VCaP (cell line): Measurements from ENCODE around the gene NME4.

Experiments
- H3K27ac ChIP-seq: fragments of 450-650 bp; 2 replicates; pipeline ENCODE4 v1.5.1; 2017
- TF ChIP-seq, protein P1 (sequence below): fragments of 450-650 bp; conservative IDR thresholded peaks from 2 replicates; pipeline ENCODE4 v1.5.1; 2017; ENCODE audit warnings: mild to moderate bottlenecking, moderate library complexity

NME4 gene

DNA sequence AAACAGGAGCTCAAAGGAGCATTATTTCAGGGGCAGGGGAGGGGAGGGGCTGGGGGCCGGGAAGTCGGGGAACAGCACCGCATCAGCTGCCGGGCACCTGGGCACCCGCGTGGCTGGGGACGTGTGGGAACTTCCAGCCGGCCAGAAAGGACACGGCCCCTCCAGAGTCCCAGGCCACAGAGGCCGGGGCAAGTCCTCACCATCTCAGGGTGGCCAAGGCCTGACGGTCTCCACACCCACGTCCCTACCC lies 16.3 kb upstream of the NME4 start:
- TF ChIP-seq, protein P1, sequence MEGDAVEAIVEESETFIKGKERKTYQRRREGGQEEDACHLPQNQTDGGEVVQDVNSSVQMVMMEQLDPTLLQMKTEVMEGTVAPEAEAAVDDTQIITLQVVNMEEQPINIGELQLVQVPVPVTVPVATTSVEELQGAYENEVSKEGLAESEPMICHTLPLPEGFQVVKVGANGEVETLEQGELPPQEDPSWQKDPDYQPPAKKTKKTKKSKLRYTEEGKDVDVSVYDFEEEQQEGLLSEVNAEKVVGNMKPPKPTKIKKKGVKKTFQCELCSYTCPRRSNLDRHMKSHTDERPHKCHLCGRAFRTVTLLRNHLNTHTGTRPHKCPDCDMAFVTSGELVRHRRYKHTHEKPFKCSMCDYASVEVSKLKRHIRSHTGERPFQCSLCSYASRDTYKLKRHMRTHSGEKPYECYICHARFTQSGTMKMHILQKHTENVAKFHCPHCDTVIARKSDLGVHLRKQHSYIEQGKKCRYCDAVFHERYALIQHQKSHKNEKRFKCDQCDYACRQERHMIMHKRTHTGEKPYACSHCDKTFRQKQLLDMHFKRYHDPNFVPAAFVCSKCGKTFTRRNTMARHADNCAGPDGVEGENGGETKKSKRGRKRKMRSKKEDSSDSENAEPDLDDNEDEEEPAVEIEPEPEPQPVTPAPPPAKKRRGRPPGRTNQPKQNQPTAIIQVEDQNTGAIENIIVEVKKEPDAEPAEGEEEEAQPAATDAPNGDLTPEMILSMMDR, result no peak
- peak overlapping the region; percentile 89 for H3K27ac ChIP-seq

DNA sequence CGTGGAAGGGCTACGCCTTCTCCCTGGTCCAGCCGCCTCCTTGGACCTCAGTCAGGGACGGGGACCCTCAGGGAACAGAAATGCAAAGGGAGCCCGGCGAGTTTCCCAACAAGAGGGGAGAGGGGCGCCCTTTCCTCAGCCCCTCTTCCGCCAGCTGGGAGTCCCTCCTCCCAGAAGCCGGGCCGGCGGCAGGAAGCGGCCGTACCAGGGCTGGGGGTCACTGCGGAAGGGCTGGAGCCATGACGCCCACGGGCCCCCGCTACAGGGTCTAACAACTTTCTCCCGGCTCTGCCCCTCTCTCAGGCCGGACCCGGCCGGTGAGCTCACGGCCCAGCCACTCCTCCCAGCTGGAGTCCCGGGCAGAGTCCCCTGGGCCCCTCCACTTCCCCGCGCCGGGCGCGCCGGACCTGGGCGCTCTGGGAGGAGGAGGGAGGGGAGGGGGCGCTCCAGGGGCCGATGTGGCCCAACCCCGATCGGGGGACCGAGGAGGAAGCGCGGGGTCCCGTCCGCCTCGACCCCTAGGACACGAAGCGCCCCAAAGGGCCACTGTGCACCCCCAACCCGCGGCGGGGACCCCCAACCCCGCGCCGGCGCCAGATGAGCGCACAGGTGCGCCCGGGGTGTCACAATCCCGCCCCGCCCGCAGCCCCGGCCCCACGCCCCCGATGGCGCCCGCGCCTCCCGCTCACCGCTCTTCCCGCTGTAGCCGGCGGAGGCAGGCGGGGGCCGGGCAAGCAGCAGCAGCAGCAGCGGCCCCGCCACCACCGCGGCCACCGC lies 15.8 kb upstream of the NME4 start:
- TF ChIP-seq, protein P1, result no peak
- peak overlapping the region; percentile 89 for H3K27ac ChIP-seq

DNA sequence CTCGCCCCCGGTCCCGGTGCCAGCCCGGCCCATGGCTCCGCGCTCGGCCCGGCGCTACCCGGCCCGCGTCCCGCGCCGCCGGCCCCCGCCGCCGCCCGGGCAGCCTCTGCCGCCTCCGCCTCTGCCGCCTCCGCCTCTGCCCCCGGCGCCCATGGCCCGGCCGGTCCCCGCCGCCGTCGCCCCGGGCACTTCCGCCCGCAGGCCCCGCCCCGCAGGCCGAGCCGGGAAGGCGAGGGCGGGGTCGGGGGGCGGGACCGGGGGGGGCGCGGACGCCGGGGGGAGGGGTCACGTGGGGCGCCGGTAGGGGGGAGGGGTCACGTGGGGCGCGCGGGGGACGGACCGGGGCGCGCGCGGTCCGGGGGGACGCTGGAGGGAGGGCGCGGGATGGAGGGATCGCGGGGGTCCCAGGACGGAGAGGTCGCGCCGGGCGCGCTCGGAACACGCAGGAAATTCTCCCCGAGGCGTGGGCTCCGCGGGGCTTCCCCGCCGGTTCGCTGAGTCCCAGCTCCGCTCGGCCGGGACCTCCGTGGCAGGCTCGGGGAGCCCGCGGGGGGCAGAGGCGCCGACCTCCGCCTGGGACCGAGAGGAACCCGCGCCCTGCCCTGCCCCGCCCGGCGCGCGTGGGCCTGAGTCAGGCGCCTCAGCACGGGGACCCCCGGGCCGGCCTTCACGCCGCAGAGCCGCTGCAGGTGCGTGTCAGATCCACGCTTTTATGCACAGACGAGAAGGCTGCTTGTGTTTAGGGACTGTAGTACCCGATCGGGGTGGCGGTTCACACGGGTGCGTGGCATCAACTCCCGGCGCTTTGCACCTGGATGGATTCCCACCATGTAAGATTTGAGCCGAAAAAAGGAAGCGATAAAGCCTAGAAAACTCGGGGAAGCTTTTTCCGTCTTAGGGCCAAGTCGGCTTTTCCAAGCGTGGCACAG lies 14.9 kb upstream of the NME4 start, which contains the start of gene PGAP6:
TSS of gene PGAP6 (minus strand) at position 190 of the 929 bp plus-strand sequence. CDS start at position 33, 157 bp downstream.
- H3K27ac ChIP-seq, result peak within 1 kb of the TSS; percentile 89
- TF ChIP-seq, protein P1, result no peak

DNA sequence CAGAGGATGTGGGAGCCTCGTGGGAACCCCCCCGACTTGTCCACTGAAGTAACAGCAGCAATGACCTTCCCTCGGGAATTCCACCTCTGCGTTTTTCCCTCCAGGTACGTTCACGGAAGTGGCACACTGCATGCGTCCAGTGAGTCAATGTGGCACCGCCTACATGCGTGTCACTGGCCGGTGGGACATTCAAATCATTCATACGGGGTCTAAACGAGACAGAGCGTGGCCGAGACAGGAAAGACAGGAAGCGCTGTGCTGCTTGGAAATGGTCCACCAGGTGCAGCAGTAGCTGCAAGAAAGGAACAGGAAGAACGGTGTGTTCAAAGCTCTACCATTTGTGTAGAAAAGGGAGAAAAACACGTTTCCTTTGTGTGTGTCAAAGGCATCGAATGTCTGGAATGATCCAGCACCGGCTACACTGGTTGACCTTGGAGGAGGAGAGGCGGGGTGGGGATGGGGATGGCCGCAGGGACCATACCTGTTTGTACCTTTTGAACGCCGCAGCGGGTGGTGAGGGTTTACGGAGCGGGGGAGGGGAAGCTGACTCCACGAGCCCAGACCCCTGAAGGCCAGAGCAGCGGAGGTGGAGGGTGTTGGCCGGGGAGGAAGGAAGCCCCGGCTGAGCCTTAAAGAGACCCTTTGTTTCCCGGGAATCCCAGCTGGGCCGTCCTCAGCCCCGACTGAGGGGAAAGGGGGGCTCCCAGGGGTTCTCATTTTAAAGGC lies 13.5 kb upstream of the NME4 start:
- peak overlapping the region; percentile 89 for H3K27ac ChIP-seq
- TF ChIP-seq, protein P1, result no peak

DNA sequence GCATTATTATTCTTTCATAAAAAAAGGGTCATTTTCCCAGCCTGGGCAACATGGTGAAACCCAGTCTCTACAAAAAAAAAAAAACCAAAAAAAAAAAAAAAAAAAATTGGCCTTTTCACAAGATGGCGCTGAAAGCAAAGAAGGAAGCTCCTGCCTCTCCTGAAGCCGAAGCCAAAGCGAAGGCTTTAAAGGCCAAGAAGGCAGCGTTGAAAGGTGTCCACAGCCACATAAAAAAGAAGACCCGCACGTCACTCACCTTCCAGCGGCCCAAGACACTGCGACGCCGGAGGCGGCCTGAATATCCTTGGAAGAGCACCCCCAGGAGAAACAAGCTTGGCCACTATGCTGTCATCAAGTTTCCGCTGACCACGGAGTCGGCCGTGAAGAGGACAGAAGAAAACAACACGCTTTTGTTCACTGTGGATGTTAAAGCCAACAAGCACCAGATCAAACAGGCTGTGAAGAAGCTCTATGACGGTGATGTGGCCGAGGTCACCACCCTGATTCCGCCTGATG lies 10.3 kb upstream of the NME4 start:
- TF ChIP-seq, protein P1, result 0 out of 2 replicates have a peak, but pooled peaks have one; percentile 11
- peak overlapping the region; percentile 90 for H3K27ac ChIP-seq

DNA sequence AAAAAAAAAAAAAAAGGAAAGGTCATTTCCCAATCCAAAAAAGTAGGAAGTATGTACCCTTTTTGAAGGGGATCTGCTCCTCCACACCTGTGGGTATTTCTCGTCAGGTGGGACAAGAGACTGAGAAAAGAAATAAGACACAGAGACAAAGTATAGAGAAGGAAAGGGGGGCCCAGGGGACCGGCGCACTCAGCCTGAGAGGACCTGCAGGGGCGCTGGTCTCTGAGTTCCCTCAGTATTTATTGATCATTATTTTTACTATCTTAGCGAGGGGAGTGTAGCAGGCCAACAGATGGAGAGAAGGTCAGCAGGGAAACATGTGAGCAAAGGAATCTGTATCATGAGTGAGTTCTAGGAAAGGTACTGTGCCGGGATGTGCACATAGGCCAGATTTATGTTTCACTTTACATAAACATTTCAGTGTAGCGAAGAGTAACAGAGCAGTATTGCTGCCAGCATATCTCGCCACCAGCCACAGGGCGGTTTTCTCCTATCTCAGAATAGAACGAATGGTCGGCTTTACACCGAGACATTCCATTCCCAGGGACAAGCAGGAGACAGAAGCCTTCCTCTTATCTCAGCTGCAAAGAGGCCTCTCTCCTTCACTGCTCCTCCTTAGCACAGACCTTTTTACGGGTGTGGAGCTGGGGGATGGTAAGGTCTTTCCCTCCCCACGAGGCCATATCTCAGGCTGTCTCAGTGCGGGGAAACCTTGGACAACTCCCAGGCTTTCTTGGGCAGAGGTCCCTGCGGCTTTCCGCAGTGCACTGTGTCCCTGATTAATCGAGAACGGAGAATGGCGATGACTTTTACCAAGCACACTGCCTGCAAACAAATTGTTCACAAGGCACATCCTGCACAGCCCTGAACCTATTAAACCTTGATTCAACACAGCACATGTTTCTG lies 9.0 kb upstream of the NME4 start:
- TF ChIP-seq, protein P1, result peak; percentile 28; the same call in 1 of the 2 replicates
- peak overlapping the region; percentile 90 for H3K27ac ChIP-seq
